Spleen (tissue), 7 donors: ENCODE results near the gene PKP4.

Source experiments
- CTCF ChIP-seq, 11 experiments: fragments of 200-600 bp in 7 of 11; fragments of 450-650 bp in 4 of 11; sonication (generic) in 4 of 11; IDR thresholded peaks in 8 of 11; conservative IDR thresholded peaks in 3 of 11; 1 replicate in 7 of 11; 2 replicates in 4 of 11; pipeline versions ENCODE4 v1.4.0 to v1.8.0; 2016 to 2021; ENCODE audit warnings: antibody characterized with exemption in 11 of 11, inconsistent platforms in 4 of 11, mild to moderate bottlenecking in 1 of 11
- POLR2A ChIP-seq, 3 donors: fragments of 450-650 bp; IDR thresholded peaks; one replicate each; pipeline ENCODE4 v1.5.1; 2017; ENCODE audit warnings: antibody characterized with exemption in 3 of 3, mild to moderate bottlenecking in 1 of 3
- donor health status: DM: no; HTN: no; CAD: no; lungs with moderate emphysema.
- donor health status: DM: no; HTN: no; CAD: no.
- donor health status: DM: no; HTN: no; CAD: no.

- TF ChIP-seq CTCF (IDR thresholded peaks at IDR 0.05 in 8 of 11, conservative IDR thresholded peaks at IDR 0.05 in 3 of 11) (no peak), POLR2A (IDR thresholded peaks at IDR 0.05) (no peak)
Measured at GRCh38 chr2:158487419-158487818, 30.7 kb downstream of the PKP4 start.
